K562 (cell line): ENCODE data around the gene CNTROB. TPM values are rescaled to one million over a fixed set of nuclear protein-coding genes. Genes with fewer than 3 reads are reported as not detected.
A peak's percentile ranks its signal among the peaks of the same experiment; 100 is the strongest.

Experiments
- ARID2 ChIP-seq: fragments of 450-650 bp; IDR thresholded peaks from 2 replicates; pipeline ENCODE4 v1.6.1; 2017; ENCODE audit warnings: antibody characterized with exemption, mild to moderate bottlenecking
- CCAR2 ChIP-seq: fragments of 200-400 bp; formaldehyde crosslinking; IDR thresholded peaks from 2 replicates; pipeline ENCODE4 v1.6.1; 2017; ENCODE audit warnings: mild to moderate bottlenecking, low read depth, low read length
- CREB1 ChIP-seq, 2 experiments: sonication (generic) in 1 of 2; formaldehyde crosslinking in 1 of 2; IDR thresholded peaks; 2 replicates each; pipeline versions ENCODE4 v1.6.1 to v1.8.0; 2012 to 2022; ENCODE audit warnings: inconsistent platforms in 1 of 2, mild to moderate bottlenecking in 1 of 2, missing genetic modification reagents in 1 of 2, moderate library complexity in 1 of 2
- CREB3L1 ChIP-seq: fragments of 450-650 bp; IDR thresholded peaks from 2 replicates; pipeline ENCODE4 v1.6.1; 2014; ENCODE audit warnings: low read depth, mild to moderate bottlenecking, moderate library complexity, borderline replicate concordance
- CXXC5 ChIP-seq: fragments of 250-450 bp; sonication (Bioruptor Pico); IDR thresholded peaks from 2 replicates; pipeline ENCODE4 v1.8.0; 2022; ENCODE audit warnings: inconsistent platforms, mild to moderate bottlenecking, moderate library complexity
- EP400 ChIP-seq: fragments of 450-650 bp; IDR thresholded peaks from 2 replicates; pipeline ENCODE4 v1.6.1; 2017; ENCODE audit warnings: antibody characterized with exemption, mild to moderate bottlenecking, moderate library complexity
- FOSL1 ChIP-seq: fragments of 200-800 bp; sonication (Bioruptor generic); conservative IDR thresholded peaks from 2 replicates; pipeline ENCODE4 v1.6.1; 2016; ENCODE audit warnings: missing genetic modification characterization, missing compliant biosample characterization
- GABPA ChIP-seq: fragments of 200-800 bp; sonication (Bioruptor generic); conservative IDR thresholded peaks from 2 replicates; pipeline ENCODE4 v1.6.1; 2016; ENCODE audit warnings: low read depth, missing genetic modification characterization, missing compliant biosample characterization
- HDAC1 ChIP-seq, 2 experiments: fragments of 450-650 bp; IDR thresholded peaks; 2 replicates each; pipeline ENCODE4 v1.6.1; 2016 to 2017; ENCODE audit warnings: inconsistent platforms in 1 of 2, mild to moderate bottlenecking in 1 of 2, moderate library complexity in 1 of 2
- HDAC2 ChIP-seq: fragments of 450-650 bp; IDR thresholded peaks from 2 replicates; pipeline ENCODE4 v1.6.1; 2016; ENCODE audit warnings: mild to moderate bottlenecking
- HMGN3 ChIP-seq: IDR thresholded peaks from 2 replicates; pipeline ENCODE4 v1.6.1; 2011; ENCODE audit warnings: borderline replicate concordance, low read depth, mild to moderate bottlenecking, mixed read lengths, low read length; ENCODE audit not compliant: insufficient read length; ENCODE audit errors: extremely low read depth
- KLF16 ChIP-seq: IDR thresholded peaks from 2 replicates; pipeline ENCODE4 v1.6.1; 2016; ENCODE audit warnings: antibody characterized with exemption
- MAZ ChIP-seq, 2 experiments: fragments of 450-650 bp in 1 of 2; sonication (generic) in 1 of 2; formaldehyde crosslinking; IDR thresholded peaks in 1 of 2; conservative IDR thresholded peaks in 1 of 2; 2 replicates each; pipeline versions ENCODE4 v1.4.0 to v1.5.0; 2020; ENCODE audit warnings: mild to moderate bottlenecking in 1 of 2, missing genetic modification reagents in 1 of 2
- MBD2 ChIP-seq: sonication (generic); IDR thresholded peaks from 2 replicates; pipeline ENCODE4 v1.6.1; 2016; ENCODE audit warnings: low read depth, borderline replicate concordance
- MNT ChIP-seq, 2 experiments: fragments of 450-650 bp; conservative IDR thresholded peaks; 2 replicates each; pipeline ENCODE4 v1.6.1; 2017; ENCODE audit warnings: mild to moderate bottlenecking in 2 of 2, moderate library complexity in 2 of 2
- MTA1 ChIP-seq: fragments of 450-650 bp; IDR thresholded peaks from 2 replicates; pipeline ENCODE4 v1.6.1; 2017; ENCODE audit warnings: borderline replicate concordance
- MYBL2 ChIP-seq, 2 experiments: fragments of 450-650 bp in 1 of 2; sonication (generic) in 1 of 2; formaldehyde crosslinking in 1 of 2; IDR thresholded peaks; 2 replicates each; pipeline versions ENCODE4 v1.6.1 to v1.8.1; 2017 to 2022; ENCODE audit warnings: borderline replicate concordance in 1 of 2, inconsistent platforms in 1 of 2, low read depth in 1 of 2, mild to moderate bottlenecking in 1 of 2, missing genetic modification reagents in 1 of 2, moderate library complexity in 1 of 2
- POLR2A ChIP-seq: fragments of 450-650 bp; conservative IDR thresholded peaks from 2 replicates; pipeline ENCODE4 v1.6.1; 2016
- POLR2AphosphoS5 ChIP-seq: IDR thresholded peaks from 2 replicates; pipeline ENCODE4 v1.6.1; 2011; ENCODE audit warnings: mild to moderate bottlenecking, low read depth, low read length, moderate library complexity; ENCODE audit not compliant: control insufficient read depth, insufficient read depth
- POLR2G ChIP-seq: fragments of 200-400 bp; formaldehyde crosslinking; IDR thresholded peaks from 2 replicates; pipeline ENCODE4 v1.6.1; 2017; ENCODE audit warnings: low read depth, mild to moderate bottlenecking, antibody characterized with exemption, low read length, moderate library complexity
- SMARCA4 ChIP-seq: fragments of 450-650 bp; IDR thresholded peaks from 2 replicates; pipeline ENCODE4 v1.6.1; 2016
- SPI1 ChIP-seq: IDR thresholded peaks from 2 replicates; pipeline ENCODE4 v1.6.1; 2011; ENCODE audit warnings: low read depth, low read length, control low read depth, borderline replicate concordance
- TBP ChIP-seq: optimal IDR thresholded peaks from 2 replicates; pipeline ENCODE3; 2011; ENCODE audit warnings: low read depth, low read length, improper control_type of control experiment
- XRCC4 ChIP-seq: IDR thresholded peaks from one replicate; pipeline ENCODE4 v1.6.1; 2011; ENCODE audit not compliant: insufficient read depth, insufficient read length; ENCODE audit errors: extremely low read depth
- ZKSCAN1 ChIP-seq: fragments of 150-350 bp; IDR thresholded peaks from 2 replicates; pipeline ENCODE4 v1.6.1; 2016; ENCODE audit warnings: low read depth, low read length
- ZNF316 ChIP-seq: fragments of 450-650 bp; IDR thresholded peaks from 2 replicates; pipeline ENCODE4 v1.6.1; 2016
- polyA plus RNA-seq, 8 experiments: library from polyadenylated mRNA; depleted of rRNA in 4 of 8; stranded (reverse) in 5 of 8; unstranded in 3 of 8; fragments of >200 nt; fragmentation: Nextera tagmentation in 2 of 8; fragmentation: Illumina TruSeq in 1 of 8; extraction: Ambion mirVana in 2 of 8; extraction: Trizol in 1 of 8; gene quantifications; 2 replicates each; pipeline versions ENCODE4 v1.2.1 to v1.2.3, GENCODE V29; 2011 to 2014; ENCODE audit warnings: inconsistent platforms in 1 of 8, missing spikeins in 1 of 8
- total RNA-seq, 7 experiments: library from RNA; depleted of rRNA in 6 of 7; stranded (reverse); fragments of >200 nt in 6 of 7; fragmentation: Illumina TruSeq in 2 of 7; extraction: Trizol in 2 of 7; gene quantifications; 2 replicates each; pipeline versions ENCODE4 v1.2.1 to v1.2.3, GENCODE V29; 2011 to 2021; ENCODE audit warnings: low replicate concordance in 1 of 7

The CNTROB gene
- total and polyA plus RNA-seq, 9 of the 15 experiments (the other 6 are each of a cell fraction or from before 2014, with no cell fraction given), result 1.9 to 33.3 (median 23.0) TPM

GRCh38 chr17:7931709-7932482 is at the start of gene CNTROB, which contains the start of gene TRAPPC1 (continued):
- TF ChIP-seq HDAC2 (peak; percentile 30; the same call in 1 of the 2 replicates), POLR2G (peak; percentile 80), EP400 (peak; percentile 86), GABPA (tag) (peak; percentile 94), XRCC4 (no peak), FOSL1 (peak; percentile 27; the same call in 1 of the 2 replicates), ARID2 (peak; percentile 44; the same call in 1 of the 2 replicates), SPI1 (no peak), MTA1 (0 out of 2 replicates have a peak, but pooled peaks have one; percentile 29), SMARCA4 (peak; percentile 51), CXXC5 (CRISPR knock-in tag) (peak; percentile 52), ZKSCAN1 (0 out of 2 replicates have a peak, but pooled peaks have one; percentile 48), CREB1 (IDR thresholded peaks at IDR 0.05) (peak; percentile 80), CREB1 (CRISPR knock-in tag; IDR thresholded peaks at IDR 0.05) (peak; percentile 90), ZNF316 (0 out of 2 replicates have a peak, but pooled peaks have one; percentile 3), POLR2AphosphoS5 (peak; percentile 51; the same call in 1 of the 2 replicates), TBP (peak; percentile 44), POLR2A (peak; percentile 85), MYBL2 (IDR thresholded peaks at IDR 0.05; ENCODE audit: low read depth) (peak; percentile 87), MYBL2 (CRISPR knock-in tag; IDR thresholded peaks at IDR 0.05; ENCODE audit: borderline replicate concordance) (no peak), KLF16 (no peak), CREB3L1 (peak; percentile 54; the same call in 1 of the 2 replicates), HMGN3 (peak; percentile 63), MBD2 (no peak), HDAC1 (IDR thresholded peaks at IDR 0.05) (peak in 1 of 2 experiments; percentile 71; a peak in 2 of 4 replicates), MNT (conservative IDR thresholded peaks at IDR 0.05) (peak; percentile 61 to 83; a peak in 3 of 4 replicates), CCAR2 (no peak), MAZ (CRISPR knock-in tag; conservative IDR thresholded peaks at IDR 0.05 in 1 of 2, IDR thresholded peaks at IDR 0.05 in 1 of 2) (peak; percentile 36 to 69; a peak in 3 of 4 replicates)
